Endothelial cell (in vitro differentiated cells): Measurements from ENCODE around the gene DIP2C. TPM values are rescaled to one million over a fixed set of nuclear protein-coding genes. Genes with fewer than 3 reads are reported as not detected.

Experiments
- DNase-seq: peaks from one replicate; pipeline ENCODE4 v3.0.0; 2021; ENCODE audit warnings: low spot score
- H3K27ac Mint-ChIP-seq: one replicate; pipeline ENCODE4 v1.8.0; 2021; ENCODE audit warnings: mixed read lengths, inconsistent platforms; ENCODE audit not compliant: unreplicated experiment
- H3K27me3 Mint-ChIP-seq: one replicate; pipeline ENCODE4 v1.8.0; 2021; ENCODE audit warnings: mild to moderate bottlenecking, moderate library complexity, mixed read lengths, inconsistent platforms; ENCODE audit not compliant: unreplicated experiment
- H3K36me3 Mint-ChIP-seq: one replicate; pipeline ENCODE4 v1.8.0; 2021; ENCODE audit warnings: mild to moderate bottlenecking, low read depth, mixed read lengths, inconsistent platforms; ENCODE audit not compliant: unreplicated experiment
- H3K4me1 Mint-ChIP-seq: one replicate; pipeline ENCODE4 v1.8.0; 2021; ENCODE audit warnings: mild to moderate bottlenecking, mixed read lengths, inconsistent platforms; ENCODE audit not compliant: unreplicated experiment
- H3K4me3 Mint-ChIP-seq: one replicate; pipeline ENCODE4 v1.8.0; 2021; ENCODE audit warnings: mild to moderate bottlenecking, mixed read lengths, inconsistent platforms; ENCODE audit not compliant: unreplicated experiment
- H3K9me3 Mint-ChIP-seq: one replicate; pipeline ENCODE4 v1.8.0; 2021; ENCODE audit warnings: mixed read lengths, inconsistent platforms; ENCODE audit not compliant: unreplicated experiment
- CTCF ChIP-seq: fragments of 200-600 bp; sonication (generic); IDR thresholded peaks from one replicate; pipeline ENCODE4 v1.5.0; 2021; ENCODE audit warnings: antibody characterized with exemption; ENCODE audit not compliant: unreplicated experiment
- total RNA-seq: library from RNA; stranded (reverse); fragmentation: NEBNext Ultra II Directional; extraction: Animal tissue kit (Norgen Biotek cat#: 25700); gene quantifications from one replicate; pipeline ENCODE4 v1.2.1, GENCODE V29; 2021; ENCODE audit not compliant: unreplicated experiment

Gene DIP2C
- total RNA-seq, 1 donor from 2014 or later: 13.1 TPM

GRCh38 chr10:561721-562120, 127.7 kb downstream of the DIP2C start:
- Mint-ChIP-seq H3K27ac (no peak overlapping the region), H3K27me3 (peaks cover 13% of the 10 kb centered on the region), H3K4me1 (peaks cover 20% of the 10 kb centered on the region), H3K4me3 (no peak overlapping the region), H3K9me3 (no peaks in the 10 kb centered on the region), H3K36me3 (peaks cover 15% of the 10 kb centered on the region)
- no peak for DNase-seq
- no peak for TF ChIP-seq CTCF

- no peak overlapping the region for H3K27ac Mint-ChIP-seq
- no peak for DNase-seq
- peaks cover 16% of the 10 kb centered on the region for H3K27me3 Mint-ChIP-seq
- no peaks in the 10 kb centered on the region for H3K9me3 Mint-ChIP-seq
- no peak overlapping the region for H3K4me3 Mint-ChIP-seq
- peaks cover 15% of the 10 kb centered on the region for H3K36me3 Mint-ChIP-seq
- TF ChIP-seq CTCF: no peak
- H3K4me1 Mint-ChIP-seq: peaks cover 29% of the 10 kb centered on the region
Measured at GRCh38 chr10:560314-560992, 129.0 kb downstream of the DIP2C start.

- H3K36me3 Mint-ChIP-seq: peaks cover 15% of the 10 kb centered on the region
- no peaks in the 10 kb centered on the region for H3K9me3 Mint-ChIP-seq
- no peak overlapping the region for H3K27ac Mint-ChIP-seq
- DNase-seq: no peak
- H3K4me3 Mint-ChIP-seq: no peak overlapping the region
- peaks cover 16% of the 10 kb centered on the region for H3K27me3 Mint-ChIP-seq
- H3K4me1 Mint-ChIP-seq: peaks cover 35% of the 10 kb centered on the region
- no peak for TF ChIP-seq CTCF
Measured at GRCh38 chr10:559767-560047, 129.8 kb downstream of the DIP2C start.

- TF ChIP-seq CTCF: no peak
- no peaks in the 10 kb centered on the region for H3K9me3 Mint-ChIP-seq
- peaks cover 9% of the 10 kb centered on the region for H3K36me3 Mint-ChIP-seq
- peaks cover 14% of the 10 kb centered on the region for H3K27me3 Mint-ChIP-seq
- no peak for DNase-seq
- H3K4me1 Mint-ChIP-seq: peaks cover 35% of the 10 kb centered on the region
- no peak overlapping the region for H3K4me3 Mint-ChIP-seq
- no peak overlapping the region for H3K27ac Mint-ChIP-seq
Measured at GRCh38 chr10:558891-559766, 130.3 kb downstream of the DIP2C start.

DNA sequence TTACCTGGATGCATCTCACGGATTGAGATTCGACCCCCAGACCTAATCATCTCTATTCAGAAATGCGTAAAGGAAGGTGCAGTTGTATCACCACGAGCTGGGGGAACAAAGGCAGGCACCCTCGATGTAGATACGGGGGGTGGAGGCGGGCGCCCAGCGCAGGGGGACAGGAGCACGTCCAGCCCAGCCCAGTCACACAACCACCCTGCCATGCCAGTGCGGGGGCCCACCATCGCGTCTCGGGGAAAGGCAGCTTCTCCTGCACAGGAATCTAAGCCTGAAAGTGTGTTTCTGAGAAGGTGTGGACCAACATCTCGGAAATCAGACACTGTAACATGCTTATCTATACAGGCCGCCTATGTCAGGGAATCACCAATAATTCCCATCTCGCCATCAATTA, 131.1 kb downstream of the DIP2C start:
- Mint-ChIP-seq H3K4me3 (no peak overlapping the region), H3K4me1 (peaks cover 35% of the 10 kb centered on the region), H3K27me3 (peaks cover 14% of the 10 kb centered on the region), H3K27ac (no peak overlapping the region), H3K9me3 (no peaks in the 10 kb centered on the region), H3K36me3 (peaks cover 1% of the 10 kb centered on the region)
- no peak for DNase-seq
- no peak for TF ChIP-seq CTCF
